CD14-positive monocyte (primary cell): ENCODE measurements around the gene GMDS. TPM values are rescaled to one million over a fixed set of nuclear protein-coding genes. Genes with fewer than 3 reads are reported as not detected.

Source experiments
- DNase-seq, 3 donors: peaks; one replicate each; pipeline ENCODE4 v3.0.0-alpha.2; 2011 to 2022
- H2AFZ ChIP-seq: 2 replicates; pipeline ENCODE4 v1.6.0; 2012; ENCODE audit warnings: mild to moderate bottlenecking, low read depth, low read length, inconsistent platforms; ENCODE audit not compliant: insufficient read depth, poor library complexity, severe bottlenecking
- H3K27ac ChIP-seq, 2 donors: 1 replicate in 1 of 2; 2 replicates in 1 of 2; pipeline ENCODE4 v1.5.1; 2012 to 2013; ENCODE audit warnings: low read length in 2 of 2, control low read depth in 1 of 2, inconsistent platforms in 1 of 2, low read depth in 1 of 2, mild to moderate bottlenecking in 1 of 2
- H3K27me3 ChIP-seq, 2 donors: one replicate each; pipeline versions ENCODE4 v1.6.0 to v1.6.1; 2011 to 2013; ENCODE audit warnings: low read length in 2 of 2; ENCODE audit not compliant: control insufficient read depth in 2 of 2, insufficient read depth in 2 of 2
- H3K36me3 ChIP-seq, 2 donors: replicated peaks in 1 of 2; 1 replicate in 1 of 2; 2 replicates in 1 of 2; pipeline versions ENCODE4 v1.5.1 to v1.6.1; 2012 to 2013; ENCODE audit warnings: low read length in 2 of 2, control low read depth in 1 of 2, inconsistent platforms in 1 of 2, mild to moderate bottlenecking in 1 of 2; ENCODE audit not compliant: insufficient read depth in 2 of 2, control insufficient read depth in 1 of 2
- H3K4me1 ChIP-seq, 2 donors: 1 replicate in 1 of 2; 2 replicates in 1 of 2; pipeline versions ENCODE4 v1.5.1 to v1.6.1; 2012 to 2013; ENCODE audit warnings: low read length in 2 of 2, control low read depth in 1 of 2, inconsistent platforms in 1 of 2, mild to moderate bottlenecking in 1 of 2, moderate library complexity in 1 of 2; ENCODE audit not compliant: insufficient read depth in 2 of 2, control insufficient read depth in 1 of 2
- H3K4me2 ChIP-seq: replicated peaks from 2 replicates; pipeline ENCODE3; 2012; ENCODE audit warnings: low read length, moderate library complexity, mild to moderate bottlenecking; ENCODE audit not compliant: poor library complexity, severe bottlenecking; ENCODE audit errors: extremely low read depth
- H3K4me3 ChIP-seq, 3 experiments: fragments of 200-600 bp in 1 of 3; sonication (generic) in 1 of 3; replicated peaks in 1 of 3; 1 replicate in 2 of 3; 2 replicates in 1 of 3; pipeline ENCODE4 v1.5.1; 2011 to 2013; ENCODE audit warnings: low read length in 3 of 3, mild to moderate bottlenecking in 3 of 3, control low read depth in 2 of 3, low read depth in 2 of 3, inconsistent platforms in 1 of 3, moderate library complexity in 1 of 3
- H3K79me2 ChIP-seq: 2 replicates; pipeline ENCODE4 v1.6.0; 2012; ENCODE audit warnings: mild to moderate bottlenecking, control low read depth, inconsistent platforms, low read length, moderate library complexity; ENCODE audit not compliant: insufficient read depth
- H3K9ac ChIP-seq: 2 replicates; pipeline ENCODE4 v1.6.0; 2017; ENCODE audit warnings: low read length, mild to moderate bottlenecking; ENCODE audit not compliant: insufficient read depth, poor library complexity, severe bottlenecking
- H3K9me3 ChIP-seq, 2 donors: replicated peaks in 1 of 2; 1 replicate in 1 of 2; 2 replicates in 1 of 2; pipeline versions ENCODE4 v1.5.1 to v1.6.1; 2012 to 2013; ENCODE audit warnings: low read length in 2 of 2, control low read depth in 1 of 2; ENCODE audit not compliant: control insufficient read depth in 1 of 2, insufficient read depth in 1 of 2
- H4K20me1 ChIP-seq: 2 replicates; pipeline ENCODE4 v1.6.0; 2012; ENCODE audit warnings: mild to moderate bottlenecking, low read length, control low read depth, moderate library complexity; ENCODE audit not compliant: insufficient read depth
- H3K27ac Mint-ChIP-seq, 7 donors: one replicate each; pipeline ENCODE4 v1.8.0; 2020; ENCODE audit warnings: mild to moderate bottlenecking in 7 of 7, mixed read lengths in 7 of 7, moderate library complexity in 6 of 7, inconsistent platforms in 2 of 7
- H3K27me3 Mint-ChIP-seq, 3 donors: one replicate each; pipeline ENCODE4 v1.8.0; 2021 to 2022; ENCODE audit warnings: low read depth in 3 of 3, mild to moderate bottlenecking in 3 of 3, mixed read lengths in 3 of 3, moderate library complexity in 3 of 3, inconsistent platforms in 1 of 3
- H3K36me3 Mint-ChIP-seq, 2 donors: one replicate each; pipeline ENCODE4 v1.8.0; 2020; ENCODE audit warnings: mixed read lengths in 2 of 2, inconsistent platforms in 1 of 2, mild to moderate bottlenecking in 1 of 2
- H3K4me1 Mint-ChIP-seq: one replicate; pipeline ENCODE4 v1.8.0; 2020; ENCODE audit warnings: mild to moderate bottlenecking, mixed read lengths
- H3K4me3 Mint-ChIP-seq, 2 donors: one replicate each; pipeline ENCODE4 v1.8.0; 2020; ENCODE audit warnings: mild to moderate bottlenecking in 2 of 2, mixed read lengths in 2 of 2, moderate library complexity in 1 of 2
- H3K9me3 Mint-ChIP-seq, 7 donors: one replicate each; pipeline ENCODE4 v1.8.0; 2020 to 2022; ENCODE audit warnings: mixed read lengths in 7 of 7, mild to moderate bottlenecking in 6 of 7, moderate library complexity in 6 of 7, inconsistent platforms in 2 of 7
- CTCF ChIP-seq: fragments of 200-600 bp; IDR thresholded peaks from one replicate; pipeline ENCODE4 v1.8.0; 2022; ENCODE audit warnings: antibody characterized with exemption, mild to moderate bottlenecking
- WGBS: methylation state at CpG from one replicate; pipeline ENCODE4 v1.1.5; 2013; ENCODE audit warnings: missing lambda C conversion rate; ENCODE audit not compliant: insufficient coverage; 5-methylcytosine and 5-hydroxymethylcytosine counted together
- intact Hi-C, 2 donors: fragments of 100-400 bp; cut with micrococcal nuclease; formaldehyde crosslinking; loops; one replicate each; pipeline versions ENCODE4 v1.15.0 to v1.15.1; 2023
- polyA plus RNA-seq, 3 donors: library from polyadenylated mRNA; depleted of rRNA in 1 of 3; unstranded in 2 of 3; stranded (reverse) in 1 of 3; fragments of 300-500 nt in 2 of 3; fragments of >200 nt in 1 of 3; fragmentation: Illumina TruSeq in 2 of 3; gene quantifications; 1 replicate in 2 of 3; 2 replicates in 1 of 3; pipeline ENCODE4 v1.2.3, GENCODE V29; 2012 to 2021

GMDS gene
- polyA plus RNA-seq, 3 donors, result 10.5 to 19.9 (median 17.6) TPM

- Mint-ChIP-seq H3K9me3 (peaks cover 0 to 2% (median 0%) of the 10 kb centered on the region in 7 donors), H3K36me3 (peaks cover 0 to 2% of the 10 kb centered on the region in 2 donors), H3K27ac (no peak overlapping the region), H3K27me3 (peaks cover 0 to 7% (median 5%) of the 10 kb centered on the region in 3 donors), H3K4me1 (peaks cover 3% of the 10 kb centered on the region), H3K4me3 (no peak overlapping the region)
- Histone ChIP-seq H3K9ac (no peak overlapping the region), H3K36me3 (no peaks in the 10 kb centered on the region), H3K79me2 (no peaks in the 10 kb centered on the region), H4K20me1 (no peaks in the 10 kb centered on the region), H3K9me3 (no peaks in the 10 kb centered on the region), H3K4me3 (no peak overlapping the region), H3K27me3 (no peaks in the 10 kb centered on the region), H3K4me2 (no peak overlapping the region), H2AFZ (no peak overlapping the region), H3K4me1 (no peaks in the 10 kb centered on the region), H3K27ac (no peak overlapping the region)
- DNase-seq, result no peak
- no peak for TF ChIP-seq CTCF
- intact Hi-C loops, result no loop called here
- no CpG with 5 or more reads among the region's 4 CpGs for WGBS
Measured at GRCh38 chr6:1654054-1654453, 591.4 kb downstream of the GMDS start.

GRCh38 chr6:1652842-1653241 is 592.6 kb downstream of the GMDS start:
- Histone ChIP-seq H3K9me3 (no peaks in the 10 kb centered on the region), H3K79me2 (no peaks in the 10 kb centered on the region), H3K36me3 (no peaks in the 10 kb centered on the region), H4K20me1 (no peaks in the 10 kb centered on the region), H3K27me3 (no peaks in the 10 kb centered on the region), H3K9ac (no peak overlapping the region), H3K4me1 (no peaks in the 10 kb centered on the region), H3K27ac (no peak overlapping the region), H2AFZ (no peak overlapping the region), H3K4me2 (no peak overlapping the region), H3K4me3 (no peak overlapping the region)
- TF ChIP-seq CTCF, result no peak
- H3K4me1 Mint-ChIP-seq, result peaks cover 3% of the 10 kb centered on the region
- H3K27me3 Mint-ChIP-seq, result peaks cover 0 to 5% (median 4%) of the 10 kb centered on the region in 3 donors
- no peak overlapping the region for H3K27ac Mint-ChIP-seq
- no peak for DNase-seq
- H3K9me3 Mint-ChIP-seq, result peaks cover 0 to 2% (median 0%) of the 10 kb centered on the region in 7 donors
- H3K36me3 Mint-ChIP-seq, result peaks cover 0 to 2% of the 10 kb centered on the region in 2 donors
- WGBS, result 100% methylated on average over 6 of the region's 10 CpGs
- intact Hi-C loops, result no loop called here
- no peak overlapping the region for H3K4me3 Mint-ChIP-seq
